ENCODE measurements around the gene PLEKHH3. TPM values are rescaled to one million over a fixed set of nuclear protein-coding genes. Genes with fewer than 3 reads are reported as not detected.
"Not testable (repeated sequence)": the region's sequence is repeated elsewhere in the genome, so short reads cannot be mapped to it uniquely, and the experiment has no call there.

The PLEKHH3 gene
- total and polyA plus RNA-seq, 2 experiments from 2014 or later: 20.5 to 33.7 TPM

GRCh38 chr17:42667088-42667951, 9.5 kb downstream of the PLEKHH3 start:
- Histone ChIP-seq H2AFZ (no peak overlapping the region), H3K4me1 (ENCODE audit: insufficient read depth) (peaks cover 16% of the 10 kb centered on the region), H3K27me3 (no peaks in the 10 kb centered on the region), H3K27ac (peak overlapping the region; percentile 80), H3K36me3 (replicated peaks; ENCODE audit: insufficient read depth, low read depth) (no peaks in the 10 kb centered on the region), H3K4me2 (no peak overlapping the region), H3K9me3 (ENCODE audit: low read depth) (no peaks in the 10 kb centered on the region), H3K9me2 (replicated peaks; ENCODE audit: insufficient read depth) (no peaks in the 10 kb centered on the region), H4K20me1 (ENCODE audit: insufficient read depth, poor library complexity, severe bottlenecking) (no peaks in the 10 kb centered on the region), H3K4me3 (no peak overlapping the region), H3K79me2 (no peaks in the 10 kb centered on the region)
- TF ChIP-seq EZH2phosphoT487 (IDR thresholded peaks at IDR 0.05; ENCODE audit: low read depth, severe bottlenecking, unreplicated experiment) (no peak), EZH2 (IDR thresholded peaks at IDR 0.05; ENCODE audit: borderline replicate concordance) (no peak), CTCF (IDR thresholded peaks at IDR 0.05; ENCODE audit: poor library complexity) (no peak)
- DNase-seq (ENCODE audit: low spot score): peak; percentile 64
- 69% methylated on average over 7 of the region's 7 CpGs for WGBS (ENCODE audit: low lambda C conversion rate, missing lambda C conversion rate)

GRCh38 chr17:42666126-42666525, 10.7 kb downstream of the PLEKHH3 start:
- peaks cover 16% of the 10 kb centered on the region for H3K4me1 ChIP-seq (ENCODE audit: insufficient read depth)
- not testable (repeated sequence) for H3K27me3 ChIP-seq

GRCh38 chr17:42665581-42666001, 11.2 kb downstream of the PLEKHH3 start:
- Histone ChIP-seq H3K27me3 (no peaks in the 10 kb centered on the region), H2AFZ (no peak overlapping the region), H3K4me3 (no peak overlapping the region), H3K9me3 (ENCODE audit: low read depth) (no peaks in the 10 kb centered on the region), H3K9me2 (replicated peaks; ENCODE audit: insufficient read depth) (no peaks in the 10 kb centered on the region), H3K79me2 (peaks cover 5% of the 10 kb centered on the region), H4K20me1 (ENCODE audit: insufficient read depth, poor library complexity, severe bottlenecking) (no peaks in the 10 kb centered on the region), H3K27ac (no peak overlapping the region), H3K36me3 (replicated peaks; ENCODE audit: insufficient read depth, low read depth) (no peaks in the 10 kb centered on the region), H3K4me1 (ENCODE audit: insufficient read depth) (peaks cover 21% of the 10 kb centered on the region), H3K4me2 (no peak overlapping the region)
- DNase-seq (ENCODE audit: low spot score): no peak
- 87% methylated on average over 14 of the region's 14 CpGs for WGBS (ENCODE audit: low lambda C conversion rate, missing lambda C conversion rate)
- TF ChIP-seq EZH2phosphoT487 (IDR thresholded peaks at IDR 0.05; ENCODE audit: low read depth, severe bottlenecking, unreplicated experiment) (no peak), EZH2 (IDR thresholded peaks at IDR 0.05; ENCODE audit: borderline replicate concordance) (no peak), CTCF (IDR thresholded peaks at IDR 0.05; ENCODE audit: poor library complexity) (no peak)

More at GRCh38 chr17:42666126-42666525, 10.7 kb downstream of the PLEKHH3 start:
- 98% methylated on average over 12 of the region's 16 CpGs for WGBS (ENCODE audit: low lambda C conversion rate, missing lambda C conversion rate)
- H2AFZ ChIP-seq; DNase-seq (ENCODE audit: low spot score); H3K4me3 ChIP-seq; H4K20me1 ChIP-seq (ENCODE audit: insufficient read depth, poor library complexity, severe bottlenecking); H3K36me3 ChIP-seq (replicated peaks; ENCODE audit: insufficient read depth, low read depth); H3K79me2 ChIP-seq; H3K9me2 ChIP-seq (replicated peaks; ENCODE audit: insufficient read depth); H3K27ac ChIP-seq; H3K9me3 ChIP-seq (ENCODE audit: low read depth); H3K4me2 ChIP-seq: not testable (repeated sequence)

GRCh38 chr17:42660692-42661345, 16.0 kb downstream of the PLEKHH3 start:
- H3K36me3 ChIP-seq (replicated peaks; ENCODE audit: insufficient read depth, low read depth): no peaks in the 10 kb centered on the region
- no peaks in the 10 kb centered on the region for H3K9me3 ChIP-seq (ENCODE audit: low read depth)
- H3K9me2 ChIP-seq (replicated peaks; ENCODE audit: insufficient read depth): no peaks in the 10 kb centered on the region
- H3K4me2 ChIP-seq: peak overlapping the region; percentile 93
- H3K4me3 ChIP-seq: no peak overlapping the region
- H2AFZ ChIP-seq: no peak overlapping the region
- no peak for TF ChIP-seq EZH2phosphoT487 (IDR thresholded peaks at IDR 0.05; ENCODE audit: low read depth, severe bottlenecking, unreplicated experiment)
- TF ChIP-seq CTCF (IDR thresholded peaks at IDR 0.05; ENCODE audit: poor library complexity): no peak
- TF ChIP-seq EZH2 (IDR thresholded peaks at IDR 0.05; ENCODE audit: borderline replicate concordance): no peak
- DNase-seq (ENCODE audit: low spot score): peak; percentile 67
- peaks cover 13% of the 10 kb centered on the region for H3K4me1 ChIP-seq (ENCODE audit: insufficient read depth)
- no peaks in the 10 kb centered on the region for H4K20me1 ChIP-seq (ENCODE audit: insufficient read depth, poor library complexity, severe bottlenecking)
- H3K79me2 ChIP-seq: peaks cover 7% of the 10 kb centered on the region
- WGBS (ENCODE audit: low lambda C conversion rate, missing lambda C conversion rate): 64% methylated on average over 7 of the region's 7 CpGs
- H3K27me3 ChIP-seq: no peaks in the 10 kb centered on the region
- H3K27ac ChIP-seq: peak overlapping the region; percentile 59

- H3K36me3 ChIP-seq (replicated peaks; ENCODE audit: insufficient read depth, low read depth); H4K20me1 ChIP-seq (ENCODE audit: insufficient read depth, poor library complexity, severe bottlenecking); H3K9me2 ChIP-seq (replicated peaks; ENCODE audit: insufficient read depth); DNase-seq (ENCODE audit: low spot score); H3K79me2 ChIP-seq; H3K9me3 ChIP-seq (ENCODE audit: low read depth); H3K27me3 ChIP-seq: not testable (repeated sequence)
- H3K4me1 ChIP-seq (ENCODE audit: insufficient read depth): peaks cover 13% of the 10 kb centered on the region
- 33% methylated on average over 3 of the region's 14 CpGs for WGBS (ENCODE audit: low lambda C conversion rate, missing lambda C conversion rate)
- H2AFZ ChIP-seq: peak overlapping the region; percentile 93
- H3K4me2 ChIP-seq: peak overlapping the region; percentile 93
- peak overlapping the region; percentile 53 for H3K4me3 ChIP-seq
- H3K27ac ChIP-seq: peak overlapping the region; percentile 80
These were observed 16.9 kb downstream of the PLEKHH3 start for GRCh38 chr17:42659932-42660274.
